B cell (primary cell): Measurements from ENCODE around the gene CPNE9. TPM values are rescaled to one million over a fixed set of nuclear protein-coding genes. Genes with fewer than 3 reads are reported as not detected.

ENCODE experiments used
- ATAC-seq: fragments of 200-7000 bp; cut with Tn5 transposase; one replicate; pipeline ENCODE4 v1.10.0; 2021; ENCODE audit warnings: low read depth, mild to moderate bottlenecking, moderate number of reproducible peaks, moderate library complexity
- CTCF ChIA-PET: fragments of 350-600 bp; sonication (Branson Sonifier 250); formaldehyde crosslinking; loops from one replicate; lab custom pipeline; 2021; ENCODE audit warnings: antibody characterized with exemption, inconsistent platforms; lab: Charles Lee
- POLR2A ChIA-PET: fragments of 350-600 bp; sonication (Branson Sonifier 250); formaldehyde crosslinking; loops from one replicate; lab custom pipeline; 2021; ENCODE audit warnings: antibody characterized with exemption; lab: Charles Lee
- DNase-seq: peaks from one replicate; pipeline ENCODE4 v3.0.0; 2013
- H2AFZ ChIP-seq: 2 replicates; pipeline ENCODE4 v1.6.1; 2012; ENCODE audit warnings: mild to moderate bottlenecking, low read depth, low read length; ENCODE audit not compliant: insufficient read depth, poor library complexity, severe bottlenecking
- H3K27ac ChIP-seq, 2 donors: 1 replicate in 1 of 2; 2 replicates in 1 of 2; pipeline ENCODE4 v1.5.1; 2012 to 2013; ENCODE audit warnings: low read length in 2 of 2, mild to moderate bottlenecking in 2 of 2, moderate library complexity in 1 of 2
- H3K27me3 ChIP-seq, 4 experiments: fragments of 200-600 bp in 1 of 4; sonication (generic) in 1 of 4; replicated peaks in 1 of 4; 1 replicate in 2 of 4; 2 replicates in 2 of 4; pipeline versions ENCODE4 v1.6.1 to v1.7.0; 2013 to 2016; ENCODE audit warnings: low read length in 3 of 4, mild to moderate bottlenecking in 2 of 4, mixed read lengths in 1 of 4, moderate library complexity in 1 of 4; ENCODE audit not compliant: insufficient read depth in 4 of 4, control insufficient read depth in 3 of 4; ENCODE audit errors: control extremely low read depth in 1 of 4
- H3K36me3 ChIP-seq, 2 experiments: replicated peaks in 1 of 2; 1 replicate in 1 of 2; 2 replicates in 1 of 2; pipeline versions ENCODE4 v1.6.1 to v1.7.1; 2013; ENCODE audit warnings: low read length in 1 of 2; ENCODE audit not compliant: insufficient read depth in 2 of 2, control insufficient read depth in 1 of 2; ENCODE audit errors: control extremely low read depth in 1 of 2, extremely low read depth in 1 of 2
- H3K4me1 ChIP-seq, 2 donors: fragments of 200-600 bp in 1 of 2; sonication (generic) in 1 of 2; 1 replicate in 1 of 2; 2 replicates in 1 of 2; pipeline versions ENCODE4 v1.5.1 to v1.6.1; 2013 to 2017; ENCODE audit warnings: low read length in 2 of 2; ENCODE audit not compliant: control insufficient read depth in 2 of 2, insufficient read depth in 2 of 2
- H3K4me2 ChIP-seq: replicated peaks from 2 replicates; pipeline ENCODE3; 2012; ENCODE audit warnings: mild to moderate bottlenecking, low read depth, low read length; ENCODE audit not compliant: poor library complexity, severe bottlenecking
- H3K4me3 ChIP-seq, 5 experiments: fragments of 200-600 bp in 1 of 5; sonication (generic) in 1 of 5; 1 replicate in 3 of 5; 2 replicates in 2 of 5; pipeline versions ENCODE4 v1.5.1 to v1.7.0; 2011 to 2016; ENCODE audit warnings: low read length in 4 of 5, mild to moderate bottlenecking in 4 of 5, low read depth in 2 of 5, control low read depth in 1 of 5, moderate library complexity in 1 of 5; ENCODE audit not compliant: insufficient read depth in 1 of 5; ENCODE audit errors: control extremely low read depth in 1 of 5, extremely low read depth in 1 of 5
- H3K79me2 ChIP-seq: fragments of 200-600 bp; sonication (generic); one replicate; pipeline ENCODE4 v1.6.0; 2016; ENCODE audit warnings: low read length; ENCODE audit not compliant: control insufficient read depth, insufficient read depth
- H3K9ac ChIP-seq: fragments of 200-600 bp; sonication (generic); 2 replicates; pipeline ENCODE4 v1.6.1; 2017; ENCODE audit warnings: mild to moderate bottlenecking, low read length, moderate library complexity
- H3K9me3 ChIP-seq, 3 donors: one replicate each; pipeline versions ENCODE4 v1.6.1 to v1.7.1; 2013; ENCODE audit warnings: low read length in 2 of 3; ENCODE audit not compliant: control insufficient read depth in 2 of 3, insufficient read depth in 1 of 3; ENCODE audit errors: control extremely low read depth in 1 of 3
- H4K20me1 ChIP-seq: 2 replicates; pipeline ENCODE4 v1.6.0; 2012; ENCODE audit warnings: mild to moderate bottlenecking, low read length; ENCODE audit not compliant: insufficient read depth, control insufficient read depth, poor library complexity, severe bottlenecking
- H3K27ac Mint-ChIP-seq: one replicate; pipeline ENCODE4 v1.8.0; 2021; ENCODE audit warnings: mixed read lengths
- H3K27me3 Mint-ChIP-seq: one replicate; pipeline ENCODE4 v1.8.0; 2021; ENCODE audit warnings: mixed read lengths
- H3K4me1 Mint-ChIP-seq: one replicate; pipeline ENCODE4 v1.8.0; 2021; ENCODE audit warnings: mixed read lengths
- H3K4me3 Mint-ChIP-seq: one replicate; pipeline ENCODE4 v1.8.0; 2021; ENCODE audit warnings: mixed read lengths
- H3K9me3 Mint-ChIP-seq: one replicate; pipeline ENCODE4 v1.8.0; 2022; ENCODE audit warnings: mixed read lengths; ENCODE audit not compliant: insufficient read depth
- EZH2 ChIP-seq: IDR thresholded peaks from 2 replicates; pipeline ENCODE4 v1.6.1; 2012; ENCODE audit warnings: borderline replicate concordance, low read depth, mild to moderate bottlenecking, moderate library complexity, low read length; ENCODE audit not compliant: insufficient read depth, poor library complexity, severe bottlenecking
- WGBS: methylation state at CpG from one replicate; pipeline ENCODE4 v1.1.5; 2013; ENCODE audit warnings: missing lambda C conversion rate; ENCODE audit not compliant: insufficient coverage; 5-methylcytosine and 5-hydroxymethylcytosine counted together
- intact Hi-C: fragments of 100-400 bp; cut with micrococcal nuclease; formaldehyde crosslinking; loops from one replicate; pipeline ENCODE4 v1.10.0; 2022
- polyA plus RNA-seq: library from polyadenylated mRNA; depleted of rRNA; stranded (reverse); fragments of >200 nt; gene quantifications from 2 replicates; pipeline ENCODE4 v1.2.3, GENCODE V29; 2012
- total RNA-seq, 2 donors: library from RNA; stranded (reverse); fragments of 120-200 nt in 1 of 2; gene quantifications; 1 replicate in 1 of 2; 2 replicates in 1 of 2; pipeline versions ENCODE4 v1.2.3 to v1.2.4, GENCODE V29; 2013 to 2022
- TF ChIP-seq, protein P1 (sequence below): fragments of 200-600 bp; IDR thresholded peaks from one replicate; pipeline ENCODE4 v1.8.0; 2022; ENCODE audit warnings: antibody characterized with exemption, mild to moderate bottlenecking

The CPNE9 gene
- total and polyA plus RNA-seq, 2 donors (not counting 1 experiment from before 2014, with no cell fraction given) = 0.30 to 0.37 TPM

GRCh38 chr3:9679476-9680080, 24.1 kb upstream of the CPNE9 start:
- Histone ChIP-seq H3K9ac (no peak overlapping the region), H3K36me3 (peaks cover 7 to 96% of the 10 kb centered on the region in 2 experiments), H3K4me1 (no peaks in the 10 kb centered on the region), H3K27ac (no peak overlapping the region), H3K4me3 (no peak overlapping the region), H3K27me3 (no peaks in the 10 kb centered on the region), H3K9me3 (no peaks in the 10 kb centered on the region), H3K4me2 (no peak overlapping the region), H3K79me2 (peaks cover 6% of the 10 kb centered on the region), H4K20me1 (peaks cover 94% of the 10 kb centered on the region), H2AFZ (no peak overlapping the region)
- ATAC-seq = no peak
- Mint-ChIP-seq H3K4me1 (no peaks in the 10 kb centered on the region), H3K27me3 (no peaks in the 10 kb centered on the region), H3K4me3 (no peak overlapping the region), H3K27ac (no peak overlapping the region), H3K9me3 (no peaks in the 10 kb centered on the region)
- intact Hi-C loops = no loop called here
- ChIA-PET CTCF (no interaction called here), POLR2A (interaction anchor here (0.6 kb wide), 1 partner anchor 37 kb away, joined by 8 read pairs; no protein-coding TSS in a partner anchor)
- TF ChIP-seq, protein P1, sequence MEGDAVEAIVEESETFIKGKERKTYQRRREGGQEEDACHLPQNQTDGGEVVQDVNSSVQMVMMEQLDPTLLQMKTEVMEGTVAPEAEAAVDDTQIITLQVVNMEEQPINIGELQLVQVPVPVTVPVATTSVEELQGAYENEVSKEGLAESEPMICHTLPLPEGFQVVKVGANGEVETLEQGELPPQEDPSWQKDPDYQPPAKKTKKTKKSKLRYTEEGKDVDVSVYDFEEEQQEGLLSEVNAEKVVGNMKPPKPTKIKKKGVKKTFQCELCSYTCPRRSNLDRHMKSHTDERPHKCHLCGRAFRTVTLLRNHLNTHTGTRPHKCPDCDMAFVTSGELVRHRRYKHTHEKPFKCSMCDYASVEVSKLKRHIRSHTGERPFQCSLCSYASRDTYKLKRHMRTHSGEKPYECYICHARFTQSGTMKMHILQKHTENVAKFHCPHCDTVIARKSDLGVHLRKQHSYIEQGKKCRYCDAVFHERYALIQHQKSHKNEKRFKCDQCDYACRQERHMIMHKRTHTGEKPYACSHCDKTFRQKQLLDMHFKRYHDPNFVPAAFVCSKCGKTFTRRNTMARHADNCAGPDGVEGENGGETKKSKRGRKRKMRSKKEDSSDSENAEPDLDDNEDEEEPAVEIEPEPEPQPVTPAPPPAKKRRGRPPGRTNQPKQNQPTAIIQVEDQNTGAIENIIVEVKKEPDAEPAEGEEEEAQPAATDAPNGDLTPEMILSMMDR = no peak
- no peak for TF ChIP-seq EZH2
- WGBS = 94% methylated on average over 6 of the region's 6 CpGs
- DNase-seq = no peak

GRCh38 chr3:9681011-9681722, 22.5 kb upstream of the CPNE9 start:
- H3K4me3 Mint-ChIP-seq = no peak overlapping the region
- ATAC-seq = no peak
- intact Hi-C loops = no loop called here

More at GRCh38 chr3:9681011-9681722, 22.5 kb upstream of the CPNE9 start:
- no peak overlapping the region for H2AFZ ChIP-seq
- peaks cover 7 to 97% of the 10 kb centered on the region in 2 experiments for H3K36me3 ChIP-seq
- peaks cover 97% of the 10 kb centered on the region for H4K20me1 ChIP-seq
- peaks cover 6% of the 10 kb centered on the region for H3K79me2 ChIP-seq
- H3K4me1 Mint-ChIP-seq = no peaks in the 10 kb centered on the region
- H3K27me3 ChIP-seq = no peaks in the 10 kb centered on the region
- 100% methylated on average over 5 of the region's 7 CpGs for WGBS
- H3K4me3 ChIP-seq = no peak overlapping the region
- TF ChIP-seq, protein P1 = no peak
- TF ChIP-seq EZH2 = no peak
- ChIA-PET POLR2A (no interaction called here), CTCF (no interaction called here)
- no peak overlapping the region for H3K27ac ChIP-seq
- DNase-seq = no peak
- H3K27ac Mint-ChIP-seq = no peak overlapping the region
- H3K9me3 Mint-ChIP-seq = no peaks in the 10 kb centered on the region
- no peaks in the 10 kb centered on the region for H3K4me1 ChIP-seq
- H3K9ac ChIP-seq = no peak overlapping the region
- no peak overlapping the region for H3K4me2 ChIP-seq
- H3K27me3 Mint-ChIP-seq = no peaks in the 10 kb centered on the region
- no peaks in the 10 kb centered on the region for H3K9me3 ChIP-seq
